Kidney glomerular epithelial cell (primary cell): Measurements from ENCODE around the gene TRIP12.

ENCODE experiments used
- DNase-seq: peaks from one replicate; lab custom pipeline; 2025; lab: John Stamatoyannopoulos, UW

The TRIP12 gene

GRCh38 chr2:229715895-229716507 is 205.8 kb downstream of the TRIP12 start:
- no peak for DNase-seq

- DNase-seq: peak; percentile 48
These were observed 206.9 kb downstream of the TRIP12 start for GRCh38 chr2:229714736-229715541.

- DNase-seq: no peak
These were observed 207.6 kb downstream of the TRIP12 start, which contains the start of gene DNER for GRCh38 chr2:229714080-229714735. Gene DNER (minus strand): TSS chr2:229714555. CDS start chr2:229714423, 132 bp downstream.
